Measurements from ENCODE around the gene MOCS3.

MOCS3 gene

GRCh38 chr20:51009303-51010042 is 50.9 kb downstream of the MOCS3 start:
- no peak for DNase-seq (ENCODE audit: low read depth in 3 of 3, low spot score in 1 of 3)

- no peak for DNase-seq (ENCODE audit: low read depth in 3 of 3, low spot score in 1 of 3)
These were observed 51.4 kb downstream of the MOCS3 start for GRCh38 chr20:51010043-51010365.

GRCh38 chr20:51010932-51011331 is 52.3 kb downstream of the MOCS3 start:
- DNase-seq (ENCODE audit: low read depth in 3 of 3, low spot score in 1 of 3), result no peak

GRCh38 chr20:51011479-51011878 is 52.9 kb downstream of the MOCS3 start:
- DNase-seq (ENCODE audit: low read depth in 3 of 3, low spot score in 1 of 3), result no peak

- no peak for DNase-seq (ENCODE audit: low read depth in 3 of 3, low spot score in 1 of 3)
These were observed 53.7 kb downstream of the MOCS3 start for GRCh38 chr20:51012357-51012756.

Measured in stimulated activated CD4-positive, alpha-beta T cell treated with anti-CD3 and anti-CD28 coated beads, TNF-alpha, amount 100 ng/mL, for 1 hour (primary cell).